Effector memory CD4-positive, alpha-beta T cell (primary cell): Measurements from ENCODE around the gene SLC2A5.
"Not testable (repeated sequence)": the region's sequence is repeated elsewhere in the genome, so short reads cannot be mapped to it uniquely, and the experiment has no call there.

Experiments used
- DNase-seq, 3 donors: peaks; one replicate each; pipeline ENCODE4 v3.0.0-alpha.2; 2020
- H3K27ac ChIP-seq: 2 replicates; pipeline ENCODE4 v1.7.0; 2013; ENCODE audit warnings: mild to moderate bottlenecking, low read length, moderate library complexity; ENCODE audit not compliant: insufficient read depth, poor library complexity, severe bottlenecking
- H3K27me3 ChIP-seq: replicated peaks from 2 replicates; pipeline ENCODE4 v1.7.0; 2013; ENCODE audit warnings: mild to moderate bottlenecking, low read length; ENCODE audit not compliant: insufficient read depth, control insufficient read depth, poor library complexity, severe bottlenecking
- H3K36me3 ChIP-seq: 2 replicates; pipeline ENCODE4 v1.7.0; 2013; ENCODE audit warnings: mild to moderate bottlenecking, low read length, moderate library complexity; ENCODE audit not compliant: control insufficient read depth, insufficient read depth
- H3K4me1 ChIP-seq: 2 replicates; pipeline ENCODE4 v1.7.0; 2013; ENCODE audit warnings: low read length, mild to moderate bottlenecking; ENCODE audit not compliant: control insufficient read depth, insufficient read depth, poor library complexity, severe bottlenecking
- H3K4me3 ChIP-seq: 2 replicates; pipeline ENCODE4 v1.7.0; 2013; ENCODE audit warnings: low read length, low read depth, mild to moderate bottlenecking; ENCODE audit not compliant: insufficient read depth, poor library complexity, severe bottlenecking
- H3K9me3 ChIP-seq: 2 replicates; pipeline ENCODE4 v1.7.0; 2013; ENCODE audit warnings: mild to moderate bottlenecking, low read length, moderate library complexity; ENCODE audit not compliant: control insufficient read depth

Gene SLC2A5

DNA sequence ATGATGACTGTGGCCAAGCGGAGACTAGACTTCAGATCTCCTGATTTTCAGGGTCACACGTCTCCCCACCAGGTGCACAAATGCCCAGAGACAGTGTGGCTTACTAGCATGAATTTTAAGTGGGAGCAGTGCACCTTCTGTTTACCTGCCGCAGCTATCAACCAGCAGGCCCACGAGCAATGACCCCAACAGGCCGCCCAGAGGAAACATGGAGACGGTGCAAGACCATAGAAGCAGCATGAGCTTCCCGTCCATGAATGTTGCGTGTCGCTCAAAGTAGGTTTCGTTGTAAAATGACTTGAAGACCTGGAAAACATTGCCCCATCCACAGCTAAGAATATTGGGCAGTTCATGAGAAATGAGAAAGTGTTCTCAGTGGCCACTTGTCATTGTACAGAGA lies 46.7 kb downstream of the SLC2A5 start:
- Histone ChIP-seq H3K36me3 (no peaks in the 10 kb centered on the region), H3K4me3 (no peak overlapping the region), H3K27ac (no peak overlapping the region), H3K4me1 (no peaks in the 10 kb centered on the region), H3K27me3 (no peaks in the 10 kb centered on the region), H3K9me3 (no peaks in the 10 kb centered on the region)
- DNase-seq, result no peak

DNA sequence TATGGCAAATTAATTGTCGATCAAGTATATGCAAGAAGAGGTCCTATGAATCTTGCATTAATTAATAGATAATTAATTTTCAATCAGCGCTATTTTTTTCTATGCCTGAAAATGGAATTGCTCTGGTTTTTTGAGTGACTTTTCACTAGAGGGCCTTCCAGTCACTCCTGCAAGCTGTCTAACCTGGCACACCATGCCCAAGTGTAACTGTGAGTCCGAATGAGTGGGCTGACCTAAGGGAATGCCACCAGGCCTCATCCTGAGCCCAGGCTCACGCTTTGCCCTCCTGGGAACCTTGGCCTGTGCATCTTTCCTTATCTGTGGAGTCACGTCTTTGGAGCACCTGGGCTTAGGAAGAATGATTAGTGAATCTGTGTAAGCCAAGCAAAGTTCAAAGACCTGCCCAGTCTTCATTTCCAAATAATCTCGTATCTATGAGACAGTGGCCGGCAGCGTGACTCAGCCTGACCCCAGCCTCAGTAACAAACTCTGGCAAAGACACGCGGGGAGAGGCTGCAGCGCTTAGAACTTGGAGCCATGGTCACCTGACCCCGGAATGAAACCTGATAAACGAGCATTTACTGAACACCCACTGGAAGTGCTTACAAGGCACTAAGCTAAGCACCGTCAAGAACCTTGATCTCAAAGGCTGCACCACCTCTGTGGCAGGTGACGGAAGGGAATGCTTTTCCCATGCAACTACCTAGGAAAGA lies 47.3 kb downstream of the SLC2A5 start:
- H3K4me3 ChIP-seq, DNase-seq, H3K27ac ChIP-seq, H3K27me3 ChIP-seq, H3K4me1 ChIP-seq, H3K36me3 ChIP-seq, H3K9me3 ChIP-seq: not testable (repeated sequence)

DNA sequence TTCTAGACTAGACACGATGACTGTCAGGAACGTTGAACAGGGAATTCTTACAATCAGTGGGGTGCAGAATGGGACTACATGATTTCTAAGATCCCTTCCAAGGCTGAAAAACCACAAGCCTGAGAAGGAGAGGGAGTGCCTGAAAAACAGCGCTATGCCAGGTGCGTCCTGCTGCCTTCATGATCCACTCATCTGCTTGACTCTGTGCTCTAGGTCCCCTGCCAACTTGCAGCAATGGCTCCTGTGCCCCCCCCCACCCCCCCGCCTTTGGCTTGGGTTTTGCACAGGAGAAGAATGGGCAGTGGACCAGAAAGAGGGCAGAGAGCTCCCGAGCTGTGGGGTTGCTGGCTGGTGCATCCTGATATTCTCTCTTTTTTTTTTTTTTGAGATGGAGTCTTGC lies 49.1 kb downstream of the SLC2A5 start:
- no peaks in the 10 kb centered on the region for H3K4me1 ChIP-seq
- no peaks in the 10 kb centered on the region for H3K27me3 ChIP-seq
- H3K9me3 ChIP-seq, result no peaks in the 10 kb centered on the region
- H3K27ac ChIP-seq, result no peak overlapping the region
- no peak for DNase-seq
- no peak overlapping the region for H3K4me3 ChIP-seq
- H3K36me3 ChIP-seq, result no peaks in the 10 kb centered on the region

DNA sequence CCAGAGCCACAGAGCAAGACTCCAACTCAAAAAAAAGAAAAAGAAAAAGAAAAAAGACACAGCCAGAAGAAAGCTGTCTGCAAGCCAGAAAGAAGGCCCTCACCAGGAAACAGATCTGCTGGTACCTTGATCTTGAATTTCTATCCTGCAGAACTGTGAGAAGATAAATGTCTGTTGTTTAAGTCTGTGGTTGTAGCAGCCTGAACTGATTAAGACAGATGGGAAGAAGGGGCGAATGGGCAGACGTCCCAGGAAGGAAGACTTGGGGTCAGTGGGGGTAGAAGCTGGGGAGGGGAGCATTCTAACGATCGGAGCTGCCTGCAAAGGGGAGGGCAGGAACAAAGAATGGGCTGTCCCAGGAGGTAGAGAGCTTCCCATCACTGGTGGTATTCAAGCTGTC lies 49.5 kb downstream of the SLC2A5 start:
- no peaks in the 10 kb centered on the region for H3K4me1 ChIP-seq
- H3K36me3 ChIP-seq, result no peaks in the 10 kb centered on the region
- no peak overlapping the region for H3K4me3 ChIP-seq
- H3K9me3 ChIP-seq, result no peaks in the 10 kb centered on the region
- no peaks in the 10 kb centered on the region for H3K27me3 ChIP-seq
- DNase-seq, result no peak
- H3K27ac ChIP-seq, result no peak overlapping the region

- no peaks in the 10 kb centered on the region for H3K4me1 ChIP-seq
- H3K27ac ChIP-seq, result no peak overlapping the region
- H3K4me3 ChIP-seq, result no peak overlapping the region
- no peaks in the 10 kb centered on the region for H3K36me3 ChIP-seq
- H3K27me3 ChIP-seq, result no peaks in the 10 kb centered on the region
- H3K9me3 ChIP-seq, result no peaks in the 10 kb centered on the region
- no peak for DNase-seq
These were observed 51.1 kb downstream of the SLC2A5 start for GRCh38 chr1:9018333-9018732.

DNA sequence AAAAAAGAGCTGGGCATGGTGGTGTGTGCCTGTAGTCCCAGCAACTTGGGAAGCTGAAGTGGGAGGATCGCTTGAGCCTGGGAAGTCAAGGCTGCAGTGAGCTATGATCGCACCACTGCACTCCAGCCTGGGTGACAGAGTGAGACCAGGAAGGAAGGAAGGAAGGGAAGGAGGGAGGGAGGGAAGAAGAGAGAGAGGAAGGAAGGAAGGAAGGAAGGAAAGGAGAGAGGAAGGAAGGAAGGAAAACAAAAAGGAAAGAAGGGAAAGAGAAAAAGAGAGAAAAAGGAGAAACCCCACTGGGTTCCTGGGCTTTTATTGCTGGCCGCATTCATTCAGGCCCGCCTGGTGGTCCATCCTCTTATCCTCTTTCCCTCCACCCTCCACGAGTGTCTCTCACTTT lies 53.0 kb downstream of the SLC2A5 start:
- Histone ChIP-seq H3K9me3 (no peaks in the 10 kb centered on the region), H3K36me3 (no peaks in the 10 kb centered on the region), H3K4me3 (no peak overlapping the region), H3K4me1 (no peaks in the 10 kb centered on the region), H3K27me3 (no peaks in the 10 kb centered on the region), H3K27ac (no peak overlapping the region)
- no peak for DNase-seq

- H3K36me3 ChIP-seq, result no peaks in the 10 kb centered on the region
- no peak for DNase-seq
- no peak overlapping the region for H3K4me3 ChIP-seq
- no peaks in the 10 kb centered on the region for H3K9me3 ChIP-seq
- H3K27me3 ChIP-seq, result no peaks in the 10 kb centered on the region
- H3K4me1 ChIP-seq, result no peaks in the 10 kb centered on the region
- no peak overlapping the region for H3K27ac ChIP-seq
These were observed 54.7 kb downstream of the SLC2A5 start for GRCh38 chr1:9014475-9015375.

DNA sequence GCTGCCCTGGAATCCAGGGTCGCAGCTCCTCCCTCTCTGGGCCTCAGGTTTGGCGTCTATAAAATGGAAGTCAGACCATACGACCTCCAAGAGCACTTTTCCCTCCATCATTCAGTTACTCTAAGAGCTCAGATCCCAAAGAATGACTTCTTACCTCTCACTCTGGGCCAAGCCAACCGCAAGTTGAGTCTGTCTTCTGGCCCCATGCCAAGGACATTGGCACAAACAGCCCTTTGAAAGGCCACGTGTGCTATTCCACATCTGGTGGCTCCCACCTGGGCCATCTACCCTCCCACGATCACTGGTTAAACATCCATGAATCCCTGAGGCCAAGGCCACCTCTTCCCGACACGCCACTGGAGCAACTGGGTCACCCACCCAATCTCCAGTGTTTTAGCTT lies 55.6 kb downstream of the SLC2A5 start:
- no peaks in the 10 kb centered on the region for H3K27me3 ChIP-seq
- no peak overlapping the region for H3K4me3 ChIP-seq
- no peaks in the 10 kb centered on the region for H3K4me1 ChIP-seq
- H3K36me3 ChIP-seq, result no peaks in the 10 kb centered on the region
- no peak overlapping the region for H3K27ac ChIP-seq
- DNase-seq, result no peak
- no peaks in the 10 kb centered on the region for H3K9me3 ChIP-seq

DNA sequence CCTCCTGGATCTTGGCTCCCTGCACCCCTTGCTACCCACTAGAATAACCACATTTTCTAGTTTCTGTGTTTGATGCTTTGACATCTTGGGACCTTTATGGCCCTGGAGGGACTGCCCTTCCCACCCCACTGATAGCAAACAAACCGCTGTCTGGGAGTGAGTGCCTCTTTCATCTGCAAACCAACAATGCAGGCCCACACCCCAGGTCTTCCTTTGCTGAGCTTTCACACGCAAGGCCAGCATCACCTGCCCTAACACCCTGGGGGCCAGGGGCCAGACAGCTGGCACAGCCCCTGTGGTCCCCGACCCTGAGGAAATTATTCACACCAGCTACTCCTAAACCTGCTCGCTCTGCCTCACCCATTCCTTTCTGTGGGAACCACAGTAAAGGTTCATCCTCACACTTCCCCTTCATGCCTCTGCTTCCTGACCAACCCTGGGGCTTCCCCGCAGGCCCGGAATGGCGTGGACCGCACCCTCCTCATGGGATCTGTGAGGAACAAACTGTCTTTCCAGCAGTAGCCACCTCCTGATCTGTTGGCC lies 58.6 kb downstream of the SLC2A5 start:
- no peaks in the 10 kb centered on the region for H3K4me1 ChIP-seq
- no peak overlapping the region for H3K4me3 ChIP-seq
- no peak for DNase-seq
- H3K27ac ChIP-seq, result no peak overlapping the region
- H3K27me3 ChIP-seq, result no peaks in the 10 kb centered on the region
- no peaks in the 10 kb centered on the region for H3K9me3 ChIP-seq
- no peaks in the 10 kb centered on the region for H3K36me3 ChIP-seq
